Right lung (tissue), 5 donors: Measurements from ENCODE around the gene PLEKHN1. TPM values are rescaled to one million over a fixed set of nuclear protein-coding genes. Genes with fewer than 3 reads are reported as not detected.
A peak's percentile ranks its signal among the peaks of the same experiment; 100 is the strongest.
"Not testable (repeated sequence)": the region's sequence is repeated elsewhere in the genome, so short reads cannot be mapped to it uniquely, and the experiment has no call there.

Experiments
- DNase-seq, 2 donors: peaks; one replicate each; pipeline ENCODE4 v3.0.0-alpha.2; 2013
- polyA plus RNA-seq, 5 donors: library from polyadenylated mRNA; unstranded; fragments of 120-200 nt; gene quantifications; one replicate each; pipeline versions ENCODE4 v1.2.1 to v1.2.3, GENCODE V29; 2013; ENCODE audit warnings: inconsistent platforms in 1 of 5, low replicate concordance in 1 of 5; ENCODE audit not compliant: insufficient read length in 5 of 5, insufficient read depth in 1 of 5

Gene PLEKHN1
- polyA plus RNA-seq, 5 donors: 0.24 to 1.1 (median 0.45) TPM

DNA sequence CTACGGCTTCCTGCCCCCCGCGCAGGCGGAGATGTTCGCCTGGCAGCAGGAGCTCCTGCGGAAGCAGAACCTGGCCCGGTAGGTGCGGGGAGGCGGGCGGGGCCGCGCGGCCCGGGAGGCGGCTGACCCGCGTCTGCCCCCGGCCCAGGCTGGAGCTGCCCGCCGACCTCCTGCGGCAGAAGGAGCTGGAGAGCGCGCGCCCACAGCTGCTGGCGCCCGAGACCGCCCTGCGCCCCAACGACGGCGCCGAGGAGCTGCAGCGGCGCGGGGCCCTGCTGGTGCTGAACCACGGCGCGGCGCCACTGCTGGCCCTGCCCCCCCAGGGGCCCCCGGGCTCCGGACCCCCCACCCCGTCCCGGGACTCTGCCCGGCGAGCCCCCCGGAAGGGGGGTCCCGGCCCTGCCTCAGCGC is 23.9 kb upstream of the PLEKHN1 start:
- DNase-seq: no peak

DNA sequence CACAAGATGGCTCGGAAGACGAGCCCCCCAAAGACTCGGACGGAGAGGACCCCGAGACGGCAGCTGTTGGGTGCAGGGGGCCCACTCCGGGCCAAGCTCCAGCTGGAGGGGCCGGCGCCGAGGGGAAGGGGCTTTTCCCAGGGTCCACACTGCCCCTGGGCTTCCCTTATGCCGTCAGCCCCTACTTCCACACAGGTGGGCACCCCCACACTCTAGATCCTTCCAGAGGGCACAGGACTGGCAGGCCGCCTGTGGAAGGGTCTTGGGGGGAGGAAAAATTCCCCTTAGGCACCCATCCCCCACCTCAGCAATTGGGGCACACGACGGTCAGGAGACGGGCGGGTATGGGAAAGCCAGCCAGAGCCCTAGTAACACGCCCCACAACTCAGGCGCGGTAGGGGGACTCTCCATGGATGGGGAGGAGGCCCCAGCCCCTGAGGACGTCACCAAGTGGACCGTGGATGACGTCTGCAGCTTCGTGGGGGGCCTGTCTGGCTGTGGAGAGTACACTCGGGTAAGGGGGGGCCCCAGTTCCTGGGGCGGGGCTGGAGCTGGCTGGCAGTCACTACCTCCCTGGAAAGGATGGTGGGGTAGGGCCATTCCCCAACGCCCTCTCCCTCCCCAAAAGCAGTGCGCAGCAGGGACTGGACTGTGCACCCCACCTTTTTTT is 23.3 kb upstream of the PLEKHN1 start:
- peak in 1 of 2 donors; percentile 70 for DNase-seq

DNA sequence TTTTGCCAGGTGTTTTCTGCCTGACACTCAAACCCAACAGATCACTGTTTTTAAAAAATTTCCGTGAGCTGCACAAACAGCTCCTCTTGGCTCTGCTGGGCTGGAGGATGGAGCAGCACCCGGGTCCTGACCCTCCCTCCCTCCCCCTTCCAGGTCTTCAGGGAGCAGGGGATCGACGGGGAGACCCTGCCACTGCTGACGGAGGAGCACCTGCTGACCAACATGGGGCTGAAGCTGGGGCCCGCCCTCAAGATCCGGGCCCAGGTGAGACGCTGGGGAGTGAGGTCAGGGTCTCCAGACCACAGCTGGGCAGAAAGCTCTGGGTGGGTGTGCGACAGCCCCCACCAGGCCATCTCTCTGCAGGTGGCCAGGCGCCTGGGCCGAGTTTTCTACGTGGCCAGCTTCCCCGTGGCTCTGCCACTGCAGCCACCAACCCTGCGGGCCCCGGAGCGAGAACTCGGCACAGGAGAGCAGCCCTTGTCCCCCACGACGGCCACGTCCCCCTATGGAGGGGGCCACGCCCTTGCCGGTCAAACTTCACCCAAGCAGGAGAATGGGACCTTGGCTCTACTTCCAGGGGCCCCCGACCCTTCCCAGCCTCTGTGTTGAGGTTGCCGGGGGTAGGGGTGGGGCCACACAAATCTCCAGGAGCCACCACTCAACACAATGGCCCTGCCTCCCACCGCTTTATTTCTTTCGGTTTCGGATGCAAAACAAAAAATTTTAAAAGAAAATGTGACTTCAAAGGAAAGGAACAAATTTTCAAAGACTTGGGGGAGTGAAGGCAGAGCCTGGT is 22.5 kb upstream of the PLEKHN1 start:
- DNase-seq: no peak

- peak; percentile 93 to 95 for DNase-seq
Measured at GRCh38 chr1:944341-945325, 21.6 kb upstream of the PLEKHN1 start.

DNA sequence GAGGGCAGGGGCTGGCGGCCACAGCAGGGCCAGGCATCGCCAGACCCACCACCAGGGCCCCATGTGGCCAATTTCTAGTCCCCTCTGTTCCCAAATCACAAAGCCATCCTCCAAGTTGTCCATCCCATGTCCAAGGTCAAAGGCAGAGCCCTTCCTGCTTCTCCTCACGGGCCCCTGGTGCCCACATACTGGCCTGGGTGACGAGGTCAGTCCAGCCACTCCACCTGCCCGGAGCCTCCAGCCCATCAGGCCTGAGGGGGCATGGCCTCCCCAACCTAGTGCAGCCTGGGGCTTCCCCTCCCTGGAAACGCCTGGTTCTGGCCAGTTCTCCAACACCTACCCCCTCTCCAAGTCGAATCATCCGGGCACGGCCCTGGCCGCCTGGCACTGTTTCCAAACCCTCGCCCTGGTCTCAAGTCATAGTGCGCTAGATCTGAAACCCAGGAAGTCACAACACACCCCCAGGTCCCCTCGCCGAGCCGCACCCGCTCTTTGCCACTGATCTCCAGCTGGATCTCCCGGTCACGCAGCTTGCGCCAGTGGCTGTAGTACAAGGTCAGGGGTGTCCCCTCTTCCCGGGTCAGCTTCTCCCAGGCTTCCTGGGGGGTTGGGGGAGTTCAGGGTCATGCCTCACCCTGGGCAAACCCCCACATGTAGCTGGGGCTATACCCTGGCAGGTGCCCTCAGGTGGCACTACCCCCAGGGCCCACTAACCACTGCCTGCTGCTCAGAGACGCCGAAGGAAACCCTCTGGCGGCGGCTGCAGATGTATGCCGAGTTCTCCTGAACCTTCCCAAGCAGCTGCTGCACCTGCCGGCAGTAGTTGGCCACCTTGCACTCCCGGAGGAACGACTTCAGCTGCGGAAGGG is 20.4 kb upstream of the PLEKHN1 start:
- DNase-seq: no peak

GRCh38 chr1:946811-947210 is 19.5 kb upstream of the PLEKHN1 start:
- DNase-seq: not testable (repeated sequence)

- no peak for DNase-seq
Measured at GRCh38 chr1:947958-948357, 18.3 kb upstream of the PLEKHN1 start.

DNA sequence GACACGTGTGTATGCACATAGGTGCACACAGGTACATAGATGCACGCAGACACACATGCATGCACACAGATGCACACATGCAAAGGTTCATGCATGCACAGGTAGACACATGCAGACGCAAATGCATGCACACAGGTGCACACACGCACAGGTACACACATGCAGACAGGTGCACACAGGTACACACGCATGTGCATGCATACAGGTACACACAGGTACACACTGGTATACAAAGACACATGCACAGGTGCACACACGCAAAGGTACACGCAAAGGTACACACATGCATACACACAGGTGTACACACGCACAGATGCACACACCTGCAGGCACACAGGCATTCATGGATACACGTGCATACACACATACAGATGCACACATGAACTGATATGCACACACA is 16.0 kb upstream of the PLEKHN1 start:
- no peak for DNase-seq

- no peak for DNase-seq
Measured at GRCh38 chr1:950881-951280, 15.4 kb upstream of the PLEKHN1 start.

GRCh38 chr1:951364-951763 is 14.9 kb upstream of the PLEKHN1 start:
- DNase-seq: no peak

GRCh38 chr1:952201-952600 is 14.1 kb upstream of the PLEKHN1 start:
- DNase-seq: no peak

DNA sequence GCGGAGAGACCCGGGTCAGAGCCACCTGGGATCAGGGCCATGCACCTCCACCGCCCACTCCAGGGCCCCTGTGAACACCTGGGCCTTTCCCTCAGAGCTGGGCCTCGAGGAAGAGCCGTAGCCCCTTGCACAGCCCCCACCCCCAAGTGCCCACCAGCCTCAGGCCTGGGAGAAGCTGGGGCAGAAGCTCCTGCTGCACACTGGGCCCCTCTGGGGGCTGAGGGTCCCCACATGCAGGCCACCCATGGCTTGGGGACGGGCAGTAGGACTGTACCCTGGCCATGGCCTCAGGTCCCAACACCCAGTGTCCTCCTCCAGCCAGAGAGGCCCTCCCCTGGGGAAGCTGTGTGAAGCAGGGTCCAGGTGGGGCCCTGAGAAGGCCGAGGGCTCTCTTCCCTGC is 13.7 kb upstream of the PLEKHN1 start:
- no peak for DNase-seq

DNA sequence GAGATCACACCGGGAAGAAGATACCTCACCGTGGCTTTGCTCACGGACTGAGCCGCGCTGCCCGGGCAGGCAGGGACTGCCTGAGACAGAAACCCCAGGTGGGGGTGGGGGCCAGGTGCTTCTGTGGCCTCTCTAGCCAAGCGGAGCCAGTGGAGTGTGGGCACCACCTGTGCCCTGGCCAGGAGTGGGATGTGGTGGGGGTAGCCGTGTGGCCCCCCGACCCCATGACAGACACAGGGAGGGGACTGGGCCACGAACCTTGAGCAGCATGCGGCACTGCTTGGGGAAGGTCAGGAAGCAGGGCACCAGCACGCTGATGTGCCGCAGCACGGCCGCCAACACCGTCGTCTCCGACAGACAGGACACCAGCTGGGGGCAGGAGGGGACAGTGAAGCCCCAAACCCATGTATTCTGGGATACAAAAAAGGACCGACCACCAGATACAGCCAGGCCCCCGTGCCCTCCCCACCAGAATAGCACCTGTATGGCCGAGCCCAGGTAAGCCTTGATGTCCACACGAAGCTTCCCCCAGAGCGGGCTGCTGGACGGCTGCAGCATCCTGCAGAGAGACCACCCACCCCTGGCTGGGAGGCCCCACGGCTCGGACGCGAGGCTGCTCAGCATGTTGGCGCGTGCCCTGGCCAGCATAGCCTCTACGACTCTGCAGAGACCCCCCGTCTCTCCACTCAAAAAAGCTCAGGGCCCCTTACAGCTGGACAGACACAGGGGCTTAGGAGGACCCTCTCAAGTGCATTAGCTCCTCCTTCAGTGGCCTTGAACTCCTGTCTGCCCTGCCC is 12.6 kb upstream of the PLEKHN1 start:
- DNase-seq: no peak

DNA sequence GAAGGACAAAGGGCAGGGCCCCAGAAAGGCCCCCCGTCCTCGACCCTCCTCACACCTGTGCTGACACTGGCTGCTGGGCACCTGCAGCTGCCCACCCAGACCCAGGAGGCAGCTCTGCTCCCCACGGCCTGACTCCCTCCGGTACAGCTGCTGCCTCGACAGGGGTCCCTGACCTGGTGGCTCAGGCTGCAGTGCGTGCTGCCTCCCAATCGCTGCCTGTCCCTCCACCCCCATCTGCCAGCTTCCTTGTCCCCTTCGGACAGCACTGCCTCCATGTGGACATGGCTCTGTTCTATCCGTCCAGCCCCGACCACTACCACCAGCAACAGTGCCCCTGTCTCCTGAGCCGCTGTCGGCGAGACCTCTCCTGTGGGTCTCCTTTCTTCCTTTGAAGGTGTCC is 11.4 kb upstream of the PLEKHN1 start:
- no peak for DNase-seq

DNA sequence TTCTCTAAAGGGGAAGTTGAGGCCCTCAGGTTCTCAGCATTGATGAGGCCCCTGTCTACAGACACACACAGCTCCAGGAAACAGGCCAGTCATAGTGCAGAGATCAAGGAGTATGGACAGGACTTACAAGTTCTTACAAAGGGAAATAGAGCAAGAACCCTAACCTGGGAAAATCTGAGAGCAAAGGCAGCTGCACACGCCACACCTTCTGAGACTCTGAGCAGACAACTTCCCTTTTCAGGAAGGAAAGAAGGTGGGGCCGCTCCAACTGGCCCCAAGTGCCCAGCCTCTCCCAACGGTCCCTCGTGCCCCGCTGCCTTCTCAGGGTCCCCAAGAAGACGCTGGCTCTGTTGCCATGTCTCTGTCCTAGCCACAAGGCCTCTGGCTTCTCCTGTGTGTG is 10.8 kb upstream of the PLEKHN1 start:
- no peak for DNase-seq

DNA sequence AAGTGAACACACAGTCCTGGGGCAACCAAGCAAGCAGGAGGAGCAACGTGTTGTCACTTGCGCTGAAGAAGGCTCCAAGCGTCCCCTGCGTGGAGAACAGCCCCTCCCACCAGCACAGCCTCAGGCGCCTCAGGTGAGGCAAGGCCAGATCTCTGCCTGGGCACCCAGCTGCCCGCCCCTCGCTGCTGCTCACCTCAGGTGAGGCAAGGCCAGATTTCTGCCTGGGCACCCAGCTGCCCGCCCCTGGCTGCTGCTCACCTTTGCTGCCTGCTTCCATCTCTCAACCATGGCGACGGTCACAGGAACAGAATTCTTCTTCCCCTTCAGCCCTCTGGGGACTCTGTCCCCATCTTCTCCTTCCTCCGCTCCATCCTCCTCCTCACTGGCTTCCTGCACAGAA is 9.6 kb upstream of the PLEKHN1 start:
- no peak for DNase-seq

- DNase-seq: peak; percentile 89 to 90
Measured at GRCh38 chr1:958823-959730, 7.2 kb upstream of the PLEKHN1 start, which contains the start of gene NOC2L. Gene NOC2L, minus strand, starts transcription at chr1:959256. Its CDS starts 16 bp downstream, at chr1:959240.

DNA sequence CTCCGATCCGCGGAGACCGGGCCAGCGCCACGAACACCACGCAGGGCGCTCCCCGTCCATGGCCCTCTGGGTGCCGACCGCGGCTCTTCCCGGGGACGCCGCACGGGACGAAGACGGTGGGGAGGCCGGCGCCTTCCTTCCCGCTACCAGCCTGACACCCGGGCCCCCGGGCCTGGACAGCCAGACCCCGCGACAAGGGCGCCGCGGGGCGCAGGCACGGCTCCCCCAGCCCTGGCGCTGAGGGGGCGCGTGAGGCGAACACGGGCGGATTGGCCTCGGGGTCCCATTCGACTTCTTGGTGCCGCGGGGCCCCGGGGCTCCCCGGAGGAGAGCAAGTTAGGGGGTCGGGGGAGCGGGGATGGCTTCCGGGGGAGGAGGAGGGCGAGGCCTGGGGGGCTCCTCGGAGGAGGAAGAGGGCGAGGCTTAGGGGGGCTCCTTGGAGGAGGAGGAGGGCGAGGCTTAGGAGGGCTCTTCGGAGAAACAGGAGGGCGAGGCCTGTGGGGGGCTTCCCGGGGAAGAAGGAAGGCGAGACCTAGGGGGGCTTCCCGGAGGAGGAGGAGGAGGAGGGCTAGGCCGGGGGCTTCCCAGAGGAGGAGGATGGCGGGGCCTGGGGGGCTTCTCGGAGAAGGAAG is 6.4 kb upstream of the PLEKHN1 start:
- no peak for DNase-seq
